GM21737 (cell line): ENCODE results near the gene HOXB6.

Experiments
- ATAC-seq: cut with Tn5 transposase; IDR thresholded peaks from one replicate; pipeline ENCODE4 v1.9.1; 2021; ENCODE audit warnings: mild to moderate bottlenecking, moderate library complexity; ENCODE audit not compliant: unreplicated experiment

Gene HOXB6

DNA sequence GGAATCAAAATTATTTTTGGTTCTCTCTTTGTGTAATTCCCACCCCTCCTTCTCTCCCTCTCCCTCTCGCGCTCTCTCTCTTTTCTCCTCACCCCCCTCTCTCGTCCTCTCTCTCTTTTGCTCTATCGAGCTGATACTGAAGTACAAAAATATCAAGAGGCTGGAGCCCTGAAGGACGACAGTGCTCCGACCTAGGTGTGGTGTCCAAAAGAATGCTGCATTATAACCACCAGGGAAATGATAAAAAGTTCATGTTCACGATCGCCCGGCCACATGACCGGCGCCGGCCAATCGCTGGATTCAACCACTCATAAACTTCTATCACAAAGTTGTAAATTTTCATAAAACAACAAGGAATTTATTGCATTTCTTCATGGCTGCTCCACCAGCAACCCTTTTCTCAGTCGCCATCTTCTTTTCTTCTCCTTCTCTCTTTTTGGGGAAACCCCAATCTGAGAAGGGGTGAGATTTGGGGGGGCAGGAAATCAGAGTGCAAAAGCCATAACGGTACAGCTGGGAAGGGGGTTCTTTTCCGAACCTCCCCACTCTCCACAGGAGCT is at the start of gene HOXB6:
TSS of gene HOXB6 (minus strand) at position 217 of the 560 bp plus-strand sequence. CDS start 6,836 bp downstream, outside the sequence.
- no peak for ATAC-seq

DNA sequence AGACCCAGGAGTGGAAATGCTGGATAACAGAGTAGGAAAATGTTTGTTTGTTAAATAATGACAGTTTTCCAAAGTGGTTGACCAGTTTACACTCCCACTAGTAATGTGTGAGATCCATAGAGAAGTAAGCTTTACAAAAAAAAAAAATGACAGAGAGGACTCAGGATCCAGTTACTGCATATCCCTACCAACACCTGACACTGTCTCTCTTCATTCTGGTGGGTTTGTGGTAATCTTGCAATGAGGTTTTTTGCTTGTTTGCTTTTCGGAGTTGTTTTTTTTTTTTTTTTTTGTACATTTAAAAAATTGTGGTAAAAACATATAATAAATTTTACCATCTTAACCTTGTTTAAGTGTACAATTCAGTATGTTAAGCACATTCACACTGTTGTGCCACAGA is 45.0 kb upstream of the HOXB6 start:
- ATAC-seq: no peak

DNA sequence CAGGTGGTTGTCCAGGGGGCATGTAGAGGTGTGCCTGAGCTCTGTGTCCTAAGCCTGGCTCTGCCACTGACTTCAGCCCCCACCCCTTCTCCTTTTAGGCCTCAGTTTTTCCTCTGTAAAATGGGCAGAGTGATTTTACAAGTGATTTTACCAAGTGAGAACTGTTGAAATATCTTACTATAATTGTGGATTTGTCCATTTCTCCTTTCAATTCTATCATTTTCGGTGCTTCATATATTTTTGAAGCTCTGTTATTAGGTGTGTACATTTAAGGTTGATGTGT is 43.1 kb upstream of the HOXB6 start:
- no peak for ATAC-seq

DNA sequence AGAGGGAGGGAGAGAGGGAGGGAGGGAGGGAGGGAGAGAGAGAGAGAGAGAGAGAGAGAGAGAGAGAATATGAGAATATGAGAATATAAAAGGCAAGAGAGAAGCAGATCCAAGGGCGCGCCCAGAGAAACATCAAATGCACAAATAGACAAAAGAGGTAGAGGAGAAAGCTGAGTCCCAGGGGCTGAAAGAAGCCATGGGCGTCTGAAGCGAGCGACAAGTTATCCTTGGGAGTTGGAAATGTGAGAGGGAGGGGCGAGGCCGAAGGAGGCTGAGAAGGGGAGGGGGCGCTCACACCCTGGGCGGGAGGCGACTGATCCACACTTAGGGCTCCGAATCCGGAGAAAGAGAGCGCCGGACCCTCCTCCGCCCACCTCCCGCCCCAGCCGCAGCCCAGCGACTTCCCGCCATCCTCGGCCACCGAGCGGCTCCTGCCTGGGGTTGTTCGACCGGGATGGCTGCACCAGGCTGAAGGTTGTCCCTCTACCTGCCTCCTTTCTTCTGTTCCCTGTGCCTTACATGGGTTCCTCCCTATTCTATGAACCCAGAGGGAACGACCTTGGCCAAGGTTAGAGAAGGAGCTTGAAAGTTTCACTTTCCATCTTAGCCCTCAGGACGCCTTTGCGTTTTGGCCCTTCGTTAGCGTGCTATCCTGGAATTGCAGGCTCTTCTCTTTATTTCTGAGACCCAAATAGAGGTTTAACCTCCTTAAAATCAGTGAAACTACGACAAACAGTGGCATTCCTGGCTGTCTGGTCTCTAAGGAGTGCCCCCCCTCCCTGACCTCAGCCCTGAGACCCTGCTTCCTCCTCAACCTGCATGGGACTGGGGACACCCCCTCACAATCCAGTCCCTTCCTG is 42.5 kb upstream of the HOXB6 start:
- ATAC-seq: no peak

DNA sequence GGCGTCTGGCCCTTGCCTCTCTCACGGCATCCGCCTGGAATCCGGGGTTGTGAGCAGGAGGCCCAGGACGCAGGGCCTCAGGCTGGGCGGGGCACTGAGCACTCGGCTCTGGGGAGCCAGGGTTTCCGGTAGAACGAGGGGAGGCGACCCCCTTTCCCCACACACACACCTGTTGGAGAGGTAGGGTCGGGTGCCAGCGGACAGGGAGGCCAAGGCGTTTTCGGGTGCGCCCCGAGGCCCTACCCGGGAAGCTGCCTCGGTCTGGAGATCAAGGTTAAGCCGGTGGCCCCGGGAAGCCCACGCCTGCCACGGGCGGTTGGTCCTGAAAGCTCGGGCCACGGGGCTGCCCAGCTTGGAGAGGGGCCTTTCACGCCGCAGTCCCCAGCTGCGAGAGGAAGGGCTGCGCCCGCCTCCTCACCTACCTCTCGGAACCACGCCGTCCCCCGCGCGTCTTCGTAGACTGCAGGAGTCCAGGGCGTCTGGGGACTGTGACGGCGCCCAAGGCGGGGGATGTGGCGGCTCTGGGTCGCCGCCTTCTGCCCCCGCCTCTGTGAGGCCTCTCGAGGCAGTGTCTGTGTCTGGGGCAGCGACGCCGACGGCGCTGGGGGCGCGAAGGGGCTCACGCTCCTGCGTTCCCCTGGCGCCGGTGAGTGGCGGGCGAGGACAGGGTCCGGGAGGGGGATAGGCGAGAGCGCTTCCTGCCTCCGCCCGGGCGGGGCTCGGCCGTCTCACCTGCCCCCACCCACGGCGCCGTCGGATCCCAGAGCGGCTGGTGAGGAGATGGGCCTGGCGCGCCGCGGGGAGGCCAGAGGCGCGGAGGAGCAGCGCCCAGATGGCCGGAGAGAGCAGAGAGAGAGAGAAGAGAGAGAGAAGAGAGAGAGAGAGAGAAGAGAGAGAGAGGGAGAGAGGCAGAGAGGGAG is 41.7 kb upstream of the HOXB6 start:
- no peak for ATAC-seq

DNA sequence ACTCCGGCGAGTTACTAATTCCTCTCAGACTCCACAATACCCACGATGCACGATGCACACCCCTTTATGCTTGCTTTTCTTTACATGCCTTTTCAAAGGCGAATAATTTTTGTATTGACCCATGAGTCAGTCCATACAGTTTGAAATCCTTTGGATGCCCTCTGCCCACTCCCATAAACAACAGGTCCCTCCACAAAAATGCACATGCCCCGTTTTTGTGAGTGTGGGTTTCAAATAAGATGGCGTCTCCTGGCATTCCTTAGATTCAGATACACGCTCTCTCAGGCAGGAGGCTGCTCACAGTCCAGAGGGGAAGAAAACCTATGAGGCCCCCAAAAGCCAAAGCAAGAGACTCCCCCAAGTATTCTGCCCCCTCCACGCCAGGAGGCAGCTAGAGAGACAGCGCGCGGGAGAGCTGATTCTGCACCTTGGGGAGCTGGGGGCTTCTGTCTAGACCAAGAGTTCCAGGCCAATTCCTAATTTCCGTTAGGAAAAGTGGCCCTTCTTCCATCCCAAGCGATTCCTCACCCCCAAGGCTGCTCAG is 40.9 kb upstream of the HOXB6 start:
- no peak for ATAC-seq

DNA sequence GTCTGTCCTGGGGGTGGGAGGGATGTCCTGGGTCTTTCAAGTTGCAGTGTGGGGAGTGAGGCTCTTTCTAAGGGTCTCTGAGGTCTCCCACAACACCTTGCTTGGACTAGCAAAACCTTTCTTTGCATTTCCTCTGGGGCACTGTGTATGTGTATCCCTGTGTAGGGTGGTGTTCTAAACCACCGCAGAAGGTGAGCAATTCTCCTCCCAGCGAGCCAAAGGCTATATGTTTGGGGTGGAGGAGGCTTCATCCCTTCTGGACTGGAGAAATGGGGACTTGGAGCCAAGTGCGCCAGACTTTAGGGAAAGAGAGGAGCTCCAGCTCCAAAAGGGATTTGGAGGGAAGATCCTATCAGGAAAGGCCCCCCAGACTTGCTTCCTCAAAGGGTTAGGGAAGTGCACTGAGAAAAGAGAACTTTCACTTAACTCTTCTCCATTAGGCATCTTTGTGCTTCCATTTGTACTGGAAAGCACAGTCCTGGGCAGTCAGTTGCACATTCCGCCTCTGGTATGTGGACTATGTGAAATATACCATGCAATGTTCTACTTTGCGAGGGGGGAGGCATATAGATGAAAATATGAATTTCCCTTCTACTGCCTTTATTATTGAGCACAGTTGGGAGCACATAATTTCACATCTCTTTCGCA is 40.2 kb upstream of the HOXB6 start:
- ATAC-seq: no peak

DNA sequence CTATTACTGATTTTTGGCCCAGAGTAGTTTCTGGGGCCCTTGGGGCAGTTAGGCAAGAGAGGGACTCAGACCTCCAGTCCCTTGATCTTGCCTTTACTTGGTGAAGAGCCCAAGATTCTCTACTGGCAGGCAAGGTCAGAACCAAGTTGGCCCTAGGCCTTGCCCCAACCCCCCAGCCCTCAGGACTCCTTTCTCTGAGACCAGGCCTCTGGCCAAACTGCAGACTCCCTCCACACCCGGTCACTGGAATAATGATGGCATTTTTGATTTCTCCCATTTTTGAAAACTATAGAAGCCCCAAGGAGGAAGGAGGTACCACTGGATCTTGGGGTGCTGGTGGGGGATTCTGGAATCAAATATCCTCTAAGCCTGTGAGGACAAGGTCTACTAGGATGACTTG is 39.4 kb upstream of the HOXB6 start:
- no peak for ATAC-seq

DNA sequence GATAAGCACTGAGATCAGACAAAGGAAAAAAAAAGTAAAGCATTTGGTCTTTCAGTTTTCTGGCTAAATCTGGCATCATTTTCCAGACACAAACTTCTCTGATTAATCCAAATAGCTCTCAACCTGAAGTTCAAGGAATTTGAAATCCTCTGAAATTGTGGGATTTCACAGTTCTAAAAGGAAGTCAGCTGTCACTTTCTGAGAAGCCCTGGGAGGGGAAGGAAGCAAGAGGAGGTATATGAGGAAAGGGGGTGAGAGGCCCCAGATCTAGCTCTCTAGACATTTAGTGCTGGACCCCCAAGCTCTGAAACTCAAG is 38.9 kb upstream of the HOXB6 start:
- no peak for ATAC-seq

DNA sequence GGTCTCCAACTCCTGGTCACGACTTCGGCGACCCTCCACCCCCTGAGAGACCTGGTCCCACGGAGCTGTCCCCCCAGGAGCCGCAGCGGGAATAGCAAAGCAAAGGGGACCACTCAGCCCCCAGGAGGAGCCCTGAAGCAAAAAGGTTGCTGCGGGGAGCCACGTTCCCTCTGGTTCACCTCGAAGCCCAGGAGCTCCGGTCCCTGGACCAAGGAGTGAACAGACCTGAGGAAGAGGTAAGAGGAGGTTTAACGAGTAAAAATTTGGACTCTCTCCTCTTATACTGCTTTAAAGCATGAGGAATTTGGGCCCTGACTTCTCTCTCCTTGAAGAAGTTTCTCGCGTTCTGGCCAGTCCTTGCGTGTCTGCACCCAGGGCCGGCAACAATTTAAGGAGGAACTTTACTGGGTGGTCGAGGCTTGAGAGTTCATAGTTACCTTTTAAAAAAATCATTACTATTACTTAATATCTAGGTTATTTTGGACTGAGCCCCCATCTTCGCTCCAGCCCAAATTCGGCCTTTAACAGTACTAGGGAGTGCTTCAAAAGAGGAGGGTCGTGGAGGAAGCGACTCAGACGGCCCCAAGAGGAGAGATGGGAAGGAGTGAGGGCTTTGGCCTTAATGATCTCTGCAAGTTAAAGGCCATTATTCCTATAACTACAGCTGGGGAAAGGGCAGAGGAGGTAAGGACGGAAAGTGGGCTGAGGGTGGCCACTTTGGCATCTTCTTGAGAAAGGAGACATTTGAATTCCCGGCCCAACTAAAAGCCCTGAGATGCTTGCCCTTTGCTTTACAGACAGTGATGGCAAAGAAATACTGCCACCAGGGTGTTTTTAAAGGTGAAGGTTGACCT is 38.3 kb upstream of the HOXB6 start:
- no peak for ATAC-seq

DNA sequence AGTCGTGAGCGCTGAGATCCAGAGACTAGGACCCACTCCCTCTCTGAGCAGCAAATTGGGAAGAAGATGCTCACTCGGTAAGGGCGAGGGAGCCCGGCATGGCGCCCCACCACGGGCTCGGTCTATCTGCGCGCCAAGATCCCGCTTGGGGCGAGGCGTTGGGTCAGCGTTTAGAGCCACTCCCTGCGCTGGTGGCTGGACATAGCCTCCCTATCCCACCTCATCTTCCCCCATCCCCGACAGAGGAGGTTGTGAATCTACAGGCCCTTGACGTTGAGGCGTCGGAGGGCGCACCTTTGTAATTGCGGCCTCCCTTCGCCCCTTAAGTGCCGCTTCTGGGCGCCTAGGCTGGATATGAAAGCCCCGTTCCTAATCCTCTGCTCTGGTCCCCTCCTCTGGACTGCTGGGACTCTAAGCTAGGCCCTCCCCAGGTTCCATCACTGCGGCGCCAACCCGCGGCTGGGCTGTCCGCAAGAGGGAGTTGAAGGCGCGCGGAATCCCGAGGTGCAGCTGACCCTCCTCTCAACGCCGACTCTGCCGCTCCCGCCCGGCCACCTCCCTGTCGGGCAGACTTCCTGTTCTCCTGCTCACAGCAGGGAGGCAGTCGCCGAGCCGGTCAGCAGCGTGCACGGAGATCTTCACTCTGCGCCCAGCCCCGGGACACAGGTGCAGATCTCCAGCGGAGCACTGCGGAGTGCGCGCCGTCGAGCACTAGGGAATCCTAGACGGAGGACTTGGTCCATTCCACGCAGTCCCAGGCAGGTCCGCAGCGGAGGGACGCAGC is 37.5 kb upstream of the HOXB6 start:
- no peak for ATAC-seq

DNA sequence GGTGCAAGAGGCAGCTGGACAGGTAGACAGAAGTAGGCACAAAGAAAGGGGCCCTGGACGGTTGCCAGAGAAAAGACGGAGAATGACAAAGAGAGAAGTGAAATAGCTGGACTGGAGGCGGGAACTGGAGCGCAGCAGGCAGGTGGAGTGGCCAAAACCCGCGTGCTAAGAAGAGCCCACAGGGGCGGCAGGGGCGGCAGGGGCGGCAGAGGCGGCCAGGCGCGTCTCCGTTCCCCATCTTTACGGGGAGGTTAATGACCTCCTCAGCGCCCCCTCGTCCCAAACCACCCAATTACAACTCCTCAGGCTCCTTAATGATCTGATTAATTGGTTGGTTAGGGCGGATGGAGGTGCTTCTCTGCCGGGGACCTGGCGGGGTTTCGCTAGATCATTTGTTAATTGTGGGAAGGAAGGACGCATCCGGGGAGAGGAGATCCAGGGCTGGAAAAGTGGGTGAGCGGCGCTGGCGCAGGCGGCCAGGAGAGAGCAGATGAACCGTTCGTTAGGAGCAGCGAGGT is 36.8 kb upstream of the HOXB6 start:
- no peak for ATAC-seq

DNA sequence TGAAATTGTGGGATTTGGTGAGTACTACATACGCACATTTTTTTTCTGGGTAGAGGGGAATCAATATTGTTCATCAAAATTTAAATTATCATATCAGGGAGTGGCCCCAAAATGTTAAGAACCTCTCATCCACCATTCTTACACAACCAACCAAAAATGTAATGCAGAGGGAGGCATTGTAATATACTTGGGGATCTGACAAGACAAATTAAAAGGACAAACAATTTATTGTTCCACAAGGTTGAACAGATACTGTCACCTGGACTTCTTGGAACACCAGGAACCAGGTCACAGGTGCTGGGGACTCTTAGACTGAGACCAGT is 36.0 kb upstream of the HOXB6 start:
- ATAC-seq: no peak

DNA sequence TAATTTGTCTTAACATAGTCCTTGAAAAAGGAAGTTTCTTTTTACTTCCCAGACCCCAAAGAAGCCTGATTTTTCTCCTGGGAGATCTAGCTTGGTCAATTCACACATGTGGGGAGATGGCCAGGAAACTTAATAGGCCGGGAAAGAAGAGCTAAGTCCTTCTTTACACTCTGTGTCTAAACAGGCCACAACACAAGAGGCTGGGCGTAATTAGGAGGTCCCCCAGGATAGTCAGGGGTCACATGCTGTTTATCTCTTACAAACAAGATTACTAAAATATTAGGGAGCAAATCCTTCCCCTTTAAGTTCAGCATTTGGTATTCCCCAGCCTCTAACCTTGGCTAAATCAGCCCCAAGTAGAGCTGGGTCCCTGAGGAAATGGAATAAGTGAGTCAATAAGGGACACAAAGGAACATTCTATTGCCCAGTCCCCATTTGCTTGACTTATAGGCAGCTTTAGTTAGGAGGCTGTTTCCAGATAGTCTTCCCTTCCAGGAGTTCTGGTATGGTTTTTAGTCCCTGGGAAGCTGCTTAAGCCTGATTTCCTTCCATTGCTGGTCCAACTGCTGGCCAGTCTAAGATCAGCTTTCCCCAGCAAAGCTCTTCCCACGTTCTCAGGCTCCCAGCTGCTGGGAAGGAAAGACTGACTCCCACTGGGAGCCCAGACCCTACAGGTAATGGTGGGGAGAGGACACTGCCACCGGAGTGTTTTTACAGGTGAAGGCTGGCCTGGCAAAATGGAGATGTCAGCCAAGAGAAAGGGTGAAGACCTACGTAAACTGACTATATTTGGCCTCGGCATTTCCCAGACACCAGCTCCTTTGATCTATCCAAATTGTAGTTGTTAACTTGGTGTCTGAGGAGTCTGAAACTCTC is 35.4 kb upstream of the HOXB6 start:
- no peak for ATAC-seq

DNA sequence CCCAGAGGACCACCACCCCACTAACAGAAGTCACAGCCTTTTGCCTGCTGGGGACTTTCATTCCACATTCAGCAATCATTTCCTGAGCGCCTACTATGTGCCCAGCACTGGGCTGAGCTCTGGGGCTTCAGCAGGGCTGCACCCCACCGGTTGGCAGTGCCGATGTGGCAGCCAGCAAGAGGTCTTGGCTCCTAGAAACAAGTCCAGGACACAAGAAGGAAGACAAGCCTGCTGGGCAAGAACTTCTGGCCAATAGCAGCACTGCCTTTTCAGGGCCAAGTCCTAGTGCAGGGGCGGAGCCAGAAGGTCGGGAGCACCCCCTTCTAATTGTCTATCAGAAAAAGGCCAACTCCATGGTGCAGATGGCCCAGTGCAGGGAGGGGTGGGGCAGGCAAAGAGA is 34.4 kb upstream of the HOXB6 start:
- no peak for ATAC-seq

DNA sequence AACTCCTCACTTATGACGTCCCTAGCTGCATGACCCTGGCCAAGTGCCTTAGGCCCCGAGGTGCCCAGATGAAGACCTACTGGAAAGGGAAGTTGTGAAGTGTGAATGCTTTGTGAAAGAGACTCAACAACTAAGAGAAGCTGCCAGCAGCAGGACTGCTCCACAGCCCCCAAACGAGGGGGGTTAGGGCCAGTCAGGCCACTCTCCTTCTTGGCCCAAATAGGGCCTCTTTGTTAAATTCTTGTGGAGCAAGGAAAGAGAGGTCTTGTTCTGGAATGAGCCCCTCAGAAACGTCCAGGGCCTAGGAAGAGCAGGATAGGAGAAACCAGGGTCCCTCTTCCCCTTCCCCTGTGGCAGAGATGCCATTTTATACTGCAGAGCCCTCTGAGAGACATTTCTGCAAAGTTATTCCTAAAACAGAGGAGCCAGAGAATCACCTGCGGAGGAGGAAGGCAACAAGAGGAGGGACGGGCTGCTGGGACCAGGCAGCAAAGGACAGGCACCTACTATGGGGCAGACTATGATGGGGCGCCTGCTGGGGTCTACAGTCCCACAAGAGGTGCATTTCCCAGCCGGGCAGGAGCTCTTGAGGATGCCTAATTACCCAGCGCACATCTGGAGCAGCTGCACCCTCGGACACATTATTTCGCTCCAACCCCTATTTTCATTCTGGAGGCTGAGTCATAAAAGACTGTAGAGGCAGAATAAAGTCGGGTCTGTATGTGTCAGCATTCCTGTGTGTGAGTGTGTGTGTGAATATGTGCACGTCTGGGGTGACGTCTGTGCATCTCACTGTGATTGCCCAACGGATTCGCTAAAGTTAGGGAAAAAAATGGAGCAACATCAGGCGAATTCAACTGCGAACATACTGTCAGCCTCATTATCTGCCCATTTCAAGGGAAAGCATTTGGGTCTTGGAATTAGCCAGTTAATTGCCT is 32.8 kb upstream of the HOXB6 start:
- no peak for ATAC-seq
